DMS153 treated with DMSO at 0.1 percent for 48 hours (cell line): ENCODE data around the gene TLNRD1.

ENCODE experiments used
- DNase-seq: peaks from one replicate; lab custom pipeline; 2025; ENCODE audit not compliant: unreplicated experiment; lab: John Stamatoyannopoulos, UW

TLNRD1 gene

DNA sequence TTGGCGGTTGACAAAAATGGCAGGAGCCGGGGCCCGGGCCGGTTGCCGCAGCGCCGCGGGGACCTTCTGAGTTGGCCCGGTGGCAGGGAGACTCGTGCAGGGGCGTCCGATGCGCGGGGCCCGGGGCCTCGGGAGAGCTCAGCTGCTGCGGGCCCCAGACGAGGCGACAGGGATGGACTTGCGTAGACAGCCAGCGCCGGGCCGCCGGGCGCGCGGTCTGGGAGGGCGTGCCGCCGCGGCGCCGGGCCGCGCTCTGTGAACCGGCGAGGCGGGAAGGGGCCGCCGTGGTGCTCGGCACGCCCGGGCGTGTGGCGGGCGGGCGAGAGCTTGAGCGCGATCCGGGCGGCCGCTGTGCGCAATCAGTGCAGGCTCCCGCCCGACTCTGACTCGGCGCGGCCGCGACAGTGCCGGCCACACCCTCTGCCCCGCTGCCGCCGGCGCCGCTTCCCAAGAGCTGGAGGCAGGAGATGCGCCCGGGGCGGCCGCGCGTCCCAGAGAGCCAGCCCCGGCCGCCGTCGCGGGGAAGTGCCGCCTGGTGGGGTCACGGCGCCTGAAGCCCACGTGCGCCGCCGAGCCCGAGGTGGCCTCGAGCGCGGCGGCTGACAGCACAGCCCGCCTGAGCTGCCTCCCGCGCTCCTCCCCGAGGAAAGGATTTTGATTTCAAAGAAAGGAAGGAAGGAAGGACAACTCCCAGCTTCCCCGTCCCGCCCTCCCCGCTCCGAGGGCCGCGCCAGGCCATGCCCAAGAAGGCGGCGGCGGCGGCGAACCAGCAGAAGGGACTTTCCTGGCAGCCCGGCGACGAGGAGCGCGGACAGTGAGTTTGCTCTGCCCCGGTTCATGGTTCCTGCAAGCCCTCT is 657 bp downstream of the TLNRD1 start:
- no peak for DNase-seq

- no peak for DNase-seq
These were observed 1.2 kb downstream of the TLNRD1 start for GRCh38 chr15:81002009-81002330.

- no peak for DNase-seq
These were observed 1.8 kb downstream of the TLNRD1 start for GRCh38 chr15:81002331-81003096.

- DNase-seq = no peak
These were observed 2.3 kb downstream of the TLNRD1 start for GRCh38 chr15:81003097-81003350.

- DNase-seq = no peak
These were observed 5.4 kb downstream of the TLNRD1 start for GRCh38 chr15:81006124-81006523.

DNA sequence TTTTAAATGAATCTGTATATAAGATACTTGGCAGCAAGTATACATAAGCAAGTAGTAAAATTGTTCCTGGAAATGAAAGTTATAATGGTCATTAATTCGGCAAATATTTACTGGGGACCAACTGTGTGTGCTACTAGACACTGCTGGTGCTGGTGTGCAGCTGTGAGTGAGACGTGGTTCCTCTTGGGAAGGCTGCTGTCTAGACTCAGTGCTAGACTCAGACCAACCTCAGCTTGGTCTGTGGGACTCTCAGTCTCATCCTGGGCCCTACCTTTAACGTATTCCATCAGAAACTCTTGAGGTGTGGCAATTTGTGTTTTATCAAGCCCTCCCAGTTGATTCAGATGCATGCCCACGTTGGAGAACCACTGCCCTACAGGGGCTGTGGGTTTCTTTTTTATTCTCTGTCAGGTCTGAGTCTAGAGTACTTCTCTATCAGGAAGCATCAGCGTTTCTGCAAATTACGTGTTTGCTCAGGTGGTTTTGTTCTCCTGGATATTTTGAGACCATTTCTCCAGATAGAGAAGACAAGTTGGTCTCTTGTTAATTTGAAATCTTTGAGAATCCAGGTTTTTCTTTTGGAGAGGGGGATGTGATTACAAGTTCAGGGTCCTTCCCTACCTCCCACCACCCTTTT is 6.8 kb downstream of the TLNRD1 start:
- no peak for DNase-seq

DNA sequence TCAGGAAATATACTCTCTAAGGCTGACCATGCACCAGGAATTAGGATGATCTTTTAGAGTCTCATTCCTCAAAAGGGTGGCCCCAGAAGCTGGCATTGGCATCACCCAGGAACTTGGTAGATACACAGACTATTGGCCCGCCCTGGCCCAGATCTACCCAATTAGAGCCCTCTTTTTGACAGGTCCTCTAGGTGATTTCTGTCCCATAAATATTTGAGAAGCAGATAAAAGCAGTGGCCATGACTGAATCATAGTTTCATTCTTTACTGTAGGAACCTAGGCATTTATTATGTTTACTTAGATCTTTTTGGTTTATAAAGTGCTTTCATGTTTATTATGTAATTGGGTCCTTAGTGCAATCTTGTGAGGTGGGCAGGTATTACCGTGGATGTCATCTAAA is 7.6 kb downstream of the TLNRD1 start:
- no peak for DNase-seq

DNA sequence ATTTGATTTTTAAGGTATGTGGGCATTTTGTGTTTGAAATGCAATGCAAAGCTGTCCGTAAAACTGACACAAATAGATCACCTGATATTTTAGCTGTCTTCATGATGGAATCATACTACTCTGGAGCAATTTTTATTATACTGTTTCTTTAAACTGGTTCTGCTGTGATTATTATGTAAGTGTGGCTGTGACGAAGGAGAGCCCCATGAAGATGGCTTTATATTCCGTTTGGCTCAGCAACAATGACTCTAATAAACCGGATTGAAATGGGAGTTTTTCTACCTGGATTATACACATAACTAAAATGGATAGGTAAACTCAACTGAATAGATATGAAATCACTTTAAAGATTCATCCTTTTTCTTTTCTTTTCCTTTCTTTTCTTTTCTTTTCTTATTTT is 9.4 kb downstream of the TLNRD1 start:
- DNase-seq = no peak

DNA sequence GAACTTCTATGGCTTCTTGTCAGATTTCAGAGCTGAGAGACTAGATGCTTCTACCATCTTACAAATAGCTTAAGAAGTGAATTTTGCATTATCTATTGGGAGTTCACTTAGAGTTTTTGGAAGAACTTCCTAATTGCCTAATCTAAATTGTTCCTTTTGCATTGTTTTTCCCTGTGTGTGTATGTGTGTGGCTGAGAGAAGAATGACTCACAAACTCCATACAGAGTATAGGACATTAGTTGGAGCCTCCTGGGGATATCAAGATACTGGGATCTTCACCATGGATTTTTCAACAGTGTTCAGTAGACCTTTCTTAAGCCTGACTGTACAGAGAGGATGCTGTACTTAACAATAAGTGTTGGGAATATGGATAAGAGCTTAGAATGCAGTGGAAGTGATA is 10.9 kb downstream of the TLNRD1 start:
- no peak for DNase-seq

- no peak for DNase-seq
These were observed 11.9 kb downstream of the TLNRD1 start for GRCh38 chr15:81012588-81012987.

DNA sequence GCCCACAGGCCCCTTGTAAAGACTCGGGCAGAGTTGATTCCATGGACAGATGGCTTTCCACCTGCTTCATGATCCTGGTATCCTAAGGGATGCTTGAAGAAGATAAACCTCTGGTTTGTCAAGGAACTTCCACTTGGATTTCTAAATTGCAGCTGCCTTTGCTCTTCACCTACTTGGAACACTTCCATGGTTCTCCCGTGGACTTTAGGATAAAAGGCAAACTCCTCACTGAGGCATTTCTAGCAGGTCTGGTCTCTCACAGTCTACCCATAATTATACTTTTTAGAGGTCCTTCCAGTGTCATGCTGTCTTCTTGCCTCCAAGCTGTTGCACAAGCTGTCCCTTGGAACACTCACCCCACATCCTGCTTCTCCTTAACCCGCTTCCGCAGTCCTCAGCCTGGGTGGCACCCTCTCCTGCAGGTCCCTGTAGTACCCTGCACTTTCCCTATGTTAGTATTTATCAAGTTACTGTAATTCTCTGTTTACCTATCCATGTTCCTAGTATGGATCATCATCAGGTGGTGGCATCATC is 12.7 kb downstream of the TLNRD1 start:
- no peak for DNase-seq

DNA sequence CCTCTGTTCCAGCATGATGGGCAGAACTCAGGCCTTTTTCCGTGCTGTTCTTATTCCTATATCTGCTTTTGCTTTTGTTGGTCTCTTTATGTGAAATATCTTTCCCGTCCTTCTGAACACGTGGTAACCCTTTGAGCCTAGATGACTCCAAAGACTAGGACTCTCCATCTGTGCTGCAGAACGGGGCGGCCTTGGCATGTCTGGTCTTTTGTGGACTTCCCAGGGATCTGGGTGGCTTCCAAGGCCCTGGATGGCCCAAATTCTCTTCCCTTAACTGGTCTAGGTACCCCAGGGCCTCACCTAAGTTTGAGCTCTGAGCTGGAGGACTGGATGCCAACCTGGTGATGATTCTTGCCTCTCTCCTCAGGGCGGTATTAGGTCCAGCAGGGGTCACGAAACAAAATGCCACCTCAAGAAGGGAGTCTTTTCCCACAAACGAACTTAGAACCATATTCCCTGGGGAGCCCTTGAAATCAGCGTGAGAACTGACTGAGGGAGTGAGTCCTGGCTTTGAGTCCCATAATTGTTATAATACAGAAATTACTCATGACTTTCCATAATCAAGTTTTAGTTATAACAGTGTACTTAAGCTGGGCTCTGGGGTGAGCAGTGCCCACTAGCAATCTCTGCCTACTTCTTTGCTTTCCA is 13.8 kb downstream of the TLNRD1 start:
- no peak for DNase-seq

DNA sequence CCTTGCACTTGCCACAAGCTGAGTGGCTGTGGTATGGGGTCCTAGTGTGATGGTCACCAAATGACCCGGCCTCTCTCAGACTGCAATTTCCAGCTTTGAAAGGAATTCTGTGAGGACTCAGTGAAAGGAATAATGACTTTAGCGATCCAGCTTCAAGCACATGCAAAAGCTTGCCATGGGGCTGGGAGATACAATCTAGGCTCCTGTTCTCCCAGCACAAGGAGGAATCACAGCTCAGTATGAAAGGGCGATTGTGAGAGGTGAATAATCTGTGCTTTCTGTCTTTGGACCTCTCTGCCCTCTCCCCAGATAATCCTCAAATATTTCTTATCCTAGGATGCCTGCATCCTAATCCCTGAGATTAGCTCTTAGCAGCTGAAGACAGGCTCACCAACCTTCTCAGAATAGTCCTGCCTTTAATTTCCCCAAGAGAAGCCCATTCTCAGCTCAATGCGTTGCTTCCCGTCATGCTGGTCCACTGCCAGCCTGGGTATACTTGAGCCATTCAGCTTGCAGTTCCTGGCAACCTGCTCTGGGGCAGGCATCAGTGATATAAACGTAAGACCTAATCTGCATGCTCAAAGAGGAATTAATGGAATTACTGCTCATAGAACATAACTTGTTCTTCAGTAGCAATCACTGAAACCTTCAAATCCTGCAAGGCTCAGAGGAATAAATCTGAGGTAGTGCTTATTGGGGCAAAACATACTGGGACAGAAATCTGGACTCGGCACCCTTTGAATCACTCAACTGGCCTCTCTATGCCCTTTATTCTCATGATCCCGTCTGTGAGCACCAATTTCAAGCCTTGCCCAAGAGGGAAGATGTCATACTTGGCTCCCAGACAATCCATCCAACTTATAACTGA is 15.1 kb downstream of the TLNRD1 start:
- DNase-seq = no peak

DNA sequence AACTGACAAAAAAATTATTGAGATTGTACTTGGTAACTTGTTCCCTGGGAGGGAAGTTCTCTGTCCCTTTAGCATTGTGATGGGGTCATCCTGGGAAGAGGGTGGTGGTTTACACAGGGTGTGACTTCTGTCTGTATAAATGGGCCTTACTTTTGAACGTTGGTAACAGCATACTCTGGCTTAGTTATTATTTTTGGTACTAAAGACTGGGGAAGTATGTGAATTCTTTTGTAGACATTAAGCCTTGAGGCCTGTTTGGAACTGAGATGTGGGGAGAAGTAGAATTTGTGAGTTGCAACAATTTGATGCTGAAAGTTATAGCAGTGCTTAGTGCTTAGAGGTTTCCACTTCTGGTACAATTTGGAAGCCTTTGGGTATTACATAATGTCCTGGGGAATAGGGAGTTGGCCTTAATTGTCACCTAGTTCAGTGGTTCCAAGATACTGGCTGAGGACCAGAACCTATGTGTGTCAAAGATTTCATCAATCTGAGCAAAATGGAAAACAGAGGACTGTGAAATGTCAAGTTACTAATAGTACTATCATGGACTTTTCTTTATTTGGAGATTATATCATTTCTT is 15.9 kb downstream of the TLNRD1 start:
- DNase-seq = no peak

- DNase-seq = no peak
These were observed 17.5 kb downstream of the TLNRD1 start for GRCh38 chr15:81018197-81018596.

GRCh38 chr15:81021321-81021720 is 20.6 kb downstream of the TLNRD1 start:
- no peak for DNase-seq

DNA sequence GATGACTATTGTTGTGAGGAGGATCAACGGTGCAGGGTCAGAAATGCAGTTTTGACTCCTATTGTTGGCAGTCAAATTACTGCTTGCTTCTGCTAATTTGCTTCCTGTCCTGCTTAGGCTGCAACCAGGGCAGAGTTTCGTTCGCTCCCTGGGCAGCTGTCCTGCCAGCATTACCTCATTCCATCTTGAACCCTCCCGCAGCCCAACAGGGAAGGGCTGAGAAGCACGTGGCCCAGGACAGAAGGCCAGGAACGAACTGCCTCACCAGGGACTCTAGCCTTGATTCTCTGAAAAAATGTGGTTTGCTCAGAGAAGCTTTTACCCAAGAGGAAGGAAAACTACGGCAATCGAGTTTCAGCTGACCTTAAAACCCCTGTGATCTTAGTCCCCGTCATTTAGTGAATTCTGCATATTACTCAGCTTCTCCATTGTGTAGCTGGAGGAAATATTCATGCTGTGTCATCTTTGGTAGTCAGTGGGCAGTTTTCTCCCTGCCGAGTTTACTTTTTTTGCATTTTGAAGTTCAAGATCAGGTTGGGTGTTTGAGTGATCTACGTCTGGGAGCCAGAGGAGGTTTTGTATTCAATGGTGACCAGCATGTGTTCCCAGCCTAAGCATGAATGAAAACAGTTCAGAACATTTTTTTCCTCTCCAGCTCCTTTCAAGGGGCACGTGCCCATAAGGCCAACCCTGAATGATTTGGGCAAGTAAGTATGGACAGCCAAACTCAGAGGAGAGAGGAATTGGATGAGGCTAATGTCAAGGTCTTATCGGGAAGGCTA is 23.0 kb downstream of the TLNRD1 start:
- DNase-seq = no peak

DNA sequence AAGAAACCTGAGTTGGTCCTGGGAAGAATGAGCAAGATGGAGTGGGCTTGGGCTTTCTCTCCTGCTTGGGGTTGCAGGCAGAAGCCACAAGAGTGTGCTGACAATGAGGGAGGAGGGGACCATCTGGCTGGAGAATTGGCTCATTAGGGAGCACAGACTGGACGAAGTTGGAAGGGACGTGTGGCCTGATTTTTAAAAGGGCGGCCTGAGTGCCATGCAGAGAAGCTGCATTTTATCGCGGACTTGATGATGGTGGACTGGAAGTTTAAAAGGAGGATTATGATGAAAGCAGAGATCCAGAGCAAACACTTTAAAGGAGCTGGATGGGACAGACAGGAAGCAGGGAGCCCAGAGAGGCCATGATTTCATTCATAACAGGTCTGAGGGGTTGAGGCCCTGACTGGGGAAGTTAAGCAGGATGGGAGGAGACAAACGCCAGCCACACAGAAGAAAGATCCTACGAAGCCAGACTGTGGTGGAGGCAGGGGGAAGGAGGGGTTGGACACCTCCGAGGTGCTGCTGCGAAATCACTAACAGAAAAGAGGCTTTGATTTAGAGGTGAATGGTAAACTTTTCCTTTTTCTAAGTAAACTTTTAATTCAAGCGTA is 23.6 kb downstream of the TLNRD1 start:
- DNase-seq = no peak

GRCh38 chr15:81024936-81025335 is 24.2 kb downstream of the TLNRD1 start:
- no peak for DNase-seq
